Activated CD4-positive, alpha-beta memory T cell treated with anti-CD3 and anti-CD28 coated beads, Interleukin-2, amount 10 ng/mL, durations not matched to agents 7 days and 5 days (primary cell): ENCODE measurements around the gene ADCY3. TPM values are rescaled to one million over a fixed set of nuclear protein-coding genes. Genes with fewer than 3 reads are reported as not detected.

Experiments used
- CTCF ChIA-PET: fragments of 350-600 bp; sonication (Branson Sonifier 250); formaldehyde crosslinking; loops from one replicate; lab custom pipeline; 2021; ENCODE audit warnings: antibody characterized with exemption, inconsistent platforms; lab: Charles Lee
- POLR2A ChIA-PET: fragments of 350-600 bp; sonication (Branson Sonifier 250); formaldehyde crosslinking; loops from one replicate; lab custom pipeline; 2021; ENCODE audit warnings: antibody characterized with exemption; lab: Charles Lee
- DNase-seq: peaks from one replicate; pipeline ENCODE4 v3.0.0-alpha.2; 2020
- H3K27ac Mint-ChIP-seq: one replicate; pipeline ENCODE4 v1.8.0; 2021; ENCODE audit warnings: mild to moderate bottlenecking, mixed read lengths
- H3K27me3 Mint-ChIP-seq: one replicate; pipeline ENCODE4 v1.8.0; 2021; ENCODE audit warnings: mixed read lengths
- H3K36me3 Mint-ChIP-seq: one replicate; pipeline ENCODE4 v1.8.0; 2021; ENCODE audit warnings: low read depth, mixed read lengths
- H3K4me1 Mint-ChIP-seq: one replicate; pipeline ENCODE4 v1.8.0; 2021; ENCODE audit warnings: mixed read lengths
- H3K4me3 Mint-ChIP-seq: one replicate; pipeline ENCODE4 v1.8.0; 2021; ENCODE audit warnings: mild to moderate bottlenecking, mixed read lengths
- H3K9me3 Mint-ChIP-seq: one replicate; pipeline ENCODE4 v1.8.0; 2021; ENCODE audit warnings: mixed read lengths
- total RNA-seq, 2 experiments: library from RNA; stranded (reverse); gene quantifications; one replicate each; pipeline ENCODE4 v1.2.3, GENCODE V29; 2021

ADCY3 gene
- total RNA-seq, 2 experiments from 2014 or later: 55.6 to 58.5 TPM

GRCh38 chr2:24892928-24893327, 27.1 kb downstream of the ADCY3 start:
- peaks cover 53% of the 10 kb centered on the region for H3K36me3 Mint-ChIP-seq
- no peak overlapping the region for H3K27ac Mint-ChIP-seq
- POLR2A ChIA-PET: no interaction called here
- H3K4me3 Mint-ChIP-seq: no peak overlapping the region
- H3K27me3 Mint-ChIP-seq: no peaks in the 10 kb centered on the region
- H3K4me1 Mint-ChIP-seq: no peaks in the 10 kb centered on the region
- no peak for DNase-seq
- peaks cover 37% of the 10 kb centered on the region for H3K9me3 Mint-ChIP-seq
- CTCF ChIA-PET: no interaction called here

GRCh38 chr2:24891201-24891600, 28.8 kb downstream of the ADCY3 start:
- H3K36me3 Mint-ChIP-seq: peaks cover 39% of the 10 kb centered on the region
- no peak overlapping the region for H3K4me3 Mint-ChIP-seq
- ChIA-PET POLR2A (no interaction called here), CTCF (no interaction called here)
- no peak for DNase-seq
- no peaks in the 10 kb centered on the region for H3K27me3 Mint-ChIP-seq
- no peaks in the 10 kb centered on the region for H3K4me1 Mint-ChIP-seq
- no peak overlapping the region for H3K27ac Mint-ChIP-seq
- H3K9me3 Mint-ChIP-seq: peaks cover 24% of the 10 kb centered on the region

GRCh38 chr2:24889221-24889620, 30.8 kb downstream of the ADCY3 start:
- ChIA-PET POLR2A (no interaction called here), CTCF (interaction anchor here (0.8 kb wide), 1 partner anchor 54 kb away, joined by 3 read pairs; no protein-coding TSS in a partner anchor)
- H3K4me3 Mint-ChIP-seq: no peak overlapping the region
- H3K27ac Mint-ChIP-seq: no peak overlapping the region
- H3K9me3 Mint-ChIP-seq: peaks cover 9% of the 10 kb centered on the region
- no peak for DNase-seq
- peaks cover 31% of the 10 kb centered on the region for H3K36me3 Mint-ChIP-seq
- H3K27me3 Mint-ChIP-seq: no peaks in the 10 kb centered on the region
- H3K4me1 Mint-ChIP-seq: peaks cover 6% of the 10 kb centered on the region

- Mint-ChIP-seq H3K4me3 (no peak overlapping the region), H3K36me3 (peaks cover 24% of the 10 kb centered on the region), H3K9me3 (peaks cover 3% of the 10 kb centered on the region), H3K4me1 (peaks cover 10% of the 10 kb centered on the region), H3K27me3 (no peaks in the 10 kb centered on the region), H3K27ac (no peak overlapping the region)
- POLR2A ChIA-PET: no interaction called here
- DNase-seq: no peak
- CTCF ChIA-PET: no interaction called here
These were observed 31.9 kb downstream of the ADCY3 start for GRCh38 chr2:24888177-24888576.

- no peak for DNase-seq
- POLR2A ChIA-PET: no interaction called here
- Mint-ChIP-seq H3K4me1 (peaks cover 10% of the 10 kb centered on the region), H3K27ac (no peak overlapping the region), H3K9me3 (peaks cover 3% of the 10 kb centered on the region), H3K27me3 (no peaks in the 10 kb centered on the region), H3K4me3 (no peak overlapping the region), H3K36me3 (peaks cover 24% of the 10 kb centered on the region)
- CTCF ChIA-PET: no interaction called here
These were observed 32.6 kb downstream of the ADCY3 start for GRCh38 chr2:24887307-24887874.

GRCh38 chr2:24886691-24887304, 33.2 kb downstream of the ADCY3 start:
- Mint-ChIP-seq H3K4me1 (peaks cover 12% of the 10 kb centered on the region), H3K27ac (no peak overlapping the region), H3K9me3 (peaks cover 3% of the 10 kb centered on the region), H3K27me3 (no peaks in the 10 kb centered on the region), H3K4me3 (no peak overlapping the region), H3K36me3 (peaks cover 27% of the 10 kb centered on the region)
- no peak for DNase-seq
- CTCF ChIA-PET: no interaction called here
- POLR2A ChIA-PET: no interaction called here

GRCh38 chr2:24886126-24886501, 33.9 kb downstream of the ADCY3 start:
- CTCF ChIA-PET: no interaction called here
- no peaks in the 10 kb centered on the region for H3K27me3 Mint-ChIP-seq
- DNase-seq: no peak
- H3K4me1 Mint-ChIP-seq: peaks cover 18% of the 10 kb centered on the region
- no peak overlapping the region for H3K27ac Mint-ChIP-seq
- H3K4me3 Mint-ChIP-seq: no peak overlapping the region
- H3K9me3 Mint-ChIP-seq: no peaks in the 10 kb centered on the region
- peaks cover 23% of the 10 kb centered on the region for H3K36me3 Mint-ChIP-seq
- POLR2A ChIA-PET: no interaction called here

- ChIA-PET POLR2A (no interaction called here), CTCF (interaction anchor here (0.6 kb wide), 1 partner anchor 19 kb away, joined by 5 read pairs; no protein-coding TSS in a partner anchor)
- Mint-ChIP-seq H3K27ac (no peak overlapping the region), H3K9me3 (no peaks in the 10 kb centered on the region), H3K27me3 (no peaks in the 10 kb centered on the region), H3K4me1 (peaks cover 21% of the 10 kb centered on the region), H3K4me3 (no peak overlapping the region), H3K36me3 (peaks cover 23% of the 10 kb centered on the region)
- no peak for DNase-seq
These were observed 34.6 kb downstream of the ADCY3 start for GRCh38 chr2:24885221-24886125.

GRCh38 chr2:24883946-24884345, 36.1 kb downstream of the ADCY3 start:
- peaks cover 23% of the 10 kb centered on the region for H3K36me3 Mint-ChIP-seq
- ChIA-PET POLR2A (no interaction called here), CTCF (interaction anchor here (0.7 to 1.4 kb wide), 2 partner anchors 32 to 473 kb away, joined by 3 to 4 read pairs; no protein-coding TSS in a partner anchor)
- no peak for DNase-seq
- peaks cover 22% of the 10 kb centered on the region for H3K4me1 Mint-ChIP-seq
- H3K9me3 Mint-ChIP-seq: no peaks in the 10 kb centered on the region
- H3K4me3 Mint-ChIP-seq: no peak overlapping the region
- no peak overlapping the region for H3K27ac Mint-ChIP-seq
- no peaks in the 10 kb centered on the region for H3K27me3 Mint-ChIP-seq

GRCh38 chr2:24881623-24882022, 38.4 kb downstream of the ADCY3 start:
- ChIA-PET POLR2A (no interaction called here), CTCF (no interaction called here)

GRCh38 chr2:24881158-24881557, 38.9 kb downstream of the ADCY3 start:
- no peak for DNase-seq
- no peak overlapping the region for H3K27ac Mint-ChIP-seq
- H3K9me3 Mint-ChIP-seq: no peaks in the 10 kb centered on the region
- ChIA-PET CTCF (no interaction called here), POLR2A (no interaction called here)
- peaks cover 22% of the 10 kb centered on the region for H3K4me1 Mint-ChIP-seq
- H3K27me3 Mint-ChIP-seq: no peaks in the 10 kb centered on the region
- H3K36me3 Mint-ChIP-seq: peaks cover 13% of the 10 kb centered on the region
- H3K4me3 Mint-ChIP-seq: no peak overlapping the region

More at GRCh38 chr2:24881623-24882022, 38.4 kb downstream of the ADCY3 start:
- no peak overlapping the region for H3K4me3 Mint-ChIP-seq
- no peak for DNase-seq
- H3K27ac Mint-ChIP-seq: no peak overlapping the region
- no peaks in the 10 kb centered on the region for H3K9me3 Mint-ChIP-seq
- H3K27me3 Mint-ChIP-seq: no peaks in the 10 kb centered on the region
- peaks cover 15% of the 10 kb centered on the region for H3K36me3 Mint-ChIP-seq
- peaks cover 22% of the 10 kb centered on the region for H3K4me1 Mint-ChIP-seq

GRCh38 chr2:24878341-24878740, 41.7 kb downstream of the ADCY3 start:
- CTCF ChIA-PET: no interaction called here
- H3K4me1 Mint-ChIP-seq: peaks cover 13% of the 10 kb centered on the region

GRCh38 chr2:24877646-24878045, 42.4 kb downstream of the ADCY3 start:
- no peak for DNase-seq
- POLR2A ChIA-PET: no interaction called here
- H3K4me1 Mint-ChIP-seq: peaks cover 12% of the 10 kb centered on the region
- CTCF ChIA-PET: no interaction called here
- H3K27me3 Mint-ChIP-seq: no peaks in the 10 kb centered on the region
- H3K36me3 Mint-ChIP-seq: peaks cover 3% of the 10 kb centered on the region
- H3K4me3 Mint-ChIP-seq: no peak overlapping the region
- H3K9me3 Mint-ChIP-seq: no peaks in the 10 kb centered on the region
- H3K27ac Mint-ChIP-seq: no peak overlapping the region

More at GRCh38 chr2:24878341-24878740, 41.7 kb downstream of the ADCY3 start:
- H3K9me3 Mint-ChIP-seq: no peaks in the 10 kb centered on the region
- POLR2A ChIA-PET: no interaction called here
- H3K4me3 Mint-ChIP-seq: no peak overlapping the region
- no peaks in the 10 kb centered on the region for H3K27me3 Mint-ChIP-seq
- no peak overlapping the region for H3K27ac Mint-ChIP-seq
- H3K36me3 Mint-ChIP-seq: peaks cover 3% of the 10 kb centered on the region
- no peak for DNase-seq
